Epithelial cell of proximal tubule (primary cell): ENCODE measurements around the gene LRRC74B. TPM values are rescaled to one million over a fixed set of nuclear protein-coding genes. Genes with fewer than 3 reads are reported as not detected.
"Not testable (repeated sequence)": the region's sequence is repeated elsewhere in the genome, so short reads cannot be mapped to it uniquely, and the experiment has no call there.

ENCODE experiments used
- DNase-seq: peaks from one replicate; pipeline ENCODE4 v3.0.0-alpha.2; 2011; ENCODE audit warnings: low read depth
- H3K4me3 ChIP-seq: 2 replicates; pipeline ENCODE4 v1.5.1; 2011; ENCODE audit warnings: low read depth, mild to moderate bottlenecking, low read length
- CTCF ChIP-seq: conservative IDR thresholded peaks from 2 replicates; pipeline ENCODE4 v1.5.1; 2012; ENCODE audit warnings: low read depth, mild to moderate bottlenecking, low read length
- total RNA-seq: library from RNA; depleted of rRNA; stranded (reverse); fragments of >200 nt; gene quantifications from 2 replicates; pipeline ENCODE4 v1.2.3, GENCODE V29; 2015

LRRC74B gene
- total RNA-seq, 1 donor from 2014 or later, result not detected

DNA sequence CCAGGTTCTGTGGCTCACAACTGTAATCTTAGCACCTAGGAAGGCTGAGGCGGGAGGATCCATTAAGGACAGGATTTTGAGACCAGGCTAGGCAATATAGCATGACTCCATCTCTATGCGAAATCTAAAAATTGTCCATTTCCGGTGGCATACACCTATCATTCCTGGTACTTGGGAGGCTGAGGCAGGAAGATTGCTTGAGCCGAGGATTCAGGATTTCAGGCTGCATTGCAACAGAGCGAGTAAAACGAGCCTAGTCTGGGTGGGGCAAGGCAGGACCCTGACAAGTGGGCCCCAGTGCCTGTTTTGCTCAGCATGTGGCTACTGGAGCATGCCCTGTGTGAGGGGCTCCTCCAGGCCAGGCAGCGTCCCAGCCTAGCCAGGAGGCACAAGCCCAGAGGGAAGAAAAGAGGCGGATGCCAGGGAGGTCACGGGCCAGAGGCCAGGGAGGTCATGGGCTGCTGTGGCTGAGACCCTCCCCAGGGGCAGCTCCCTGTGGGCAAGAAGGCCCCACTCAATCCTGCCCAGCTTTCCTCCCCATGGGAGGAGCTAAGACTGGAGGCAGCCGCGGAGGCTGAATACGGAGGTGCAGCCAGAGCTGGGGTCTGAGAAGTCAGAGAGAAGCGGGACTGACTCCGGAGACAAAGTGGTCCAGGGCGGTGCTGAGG lies 8.4 kb downstream of the LRRC74B start:
- DNase-seq, result no peak
- no peak overlapping the region for H3K4me3 ChIP-seq
- TF ChIP-seq CTCF, result no peak

DNA sequence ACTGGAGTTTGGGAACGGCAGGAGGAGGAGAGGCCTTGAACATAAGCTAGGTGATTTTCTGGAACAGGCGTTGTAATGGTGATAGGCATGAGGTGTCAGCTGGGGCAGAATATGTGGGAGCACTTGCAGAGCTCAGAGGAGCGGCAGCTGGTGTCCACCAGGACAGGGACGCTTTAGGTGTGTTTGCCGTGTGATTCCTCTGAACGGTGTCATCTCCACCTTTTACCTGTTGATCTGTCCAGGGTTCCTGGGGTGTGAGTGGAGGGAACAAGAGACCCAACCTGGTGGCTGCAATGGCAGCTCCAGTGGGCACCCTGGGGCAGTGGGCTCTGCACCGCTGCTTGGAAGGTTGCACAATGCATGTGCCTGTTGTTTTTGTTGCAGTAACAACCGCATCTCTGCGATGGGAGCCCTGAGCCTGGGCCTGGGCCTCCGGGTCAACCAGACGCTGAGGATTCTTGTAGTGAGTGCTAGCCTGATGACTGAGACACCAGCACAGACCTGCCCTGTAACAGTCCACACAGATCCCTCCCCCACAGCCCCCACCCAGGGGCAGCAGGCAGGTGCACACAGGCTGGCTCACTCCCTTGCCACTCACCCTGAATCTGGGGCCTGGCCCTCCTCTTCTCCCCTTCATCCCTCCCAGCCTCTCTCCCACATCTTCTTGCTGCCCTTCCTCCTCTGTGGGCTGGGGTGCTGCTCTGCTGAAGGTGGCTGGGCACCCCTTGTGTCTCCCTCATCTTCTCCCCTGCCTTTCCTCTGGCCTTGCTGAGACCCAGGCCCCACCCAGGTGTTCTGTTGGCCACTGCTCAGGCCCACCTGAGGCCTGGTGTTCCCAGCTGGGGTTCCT lies 9.2 kb downstream of the LRRC74B start:
- DNase-seq, result no peak
- no peak for TF ChIP-seq CTCF
- H3K4me3 ChIP-seq, result no peak overlapping the region

DNA sequence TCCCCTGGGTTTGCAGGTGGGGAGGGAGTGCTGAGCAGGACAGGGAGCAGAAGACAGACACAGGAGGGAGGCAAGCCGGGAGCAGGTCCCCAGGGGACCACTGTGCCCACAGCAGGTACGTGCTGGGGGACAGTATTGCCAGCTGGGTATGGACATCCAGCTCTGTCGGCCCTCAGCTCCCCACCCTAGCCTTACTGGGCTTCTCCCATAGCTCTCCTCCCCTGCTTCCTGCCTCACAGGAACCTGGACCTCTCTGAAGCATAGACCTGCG lies 9.8 kb downstream of the LRRC74B start:
- no peak overlapping the region for H3K4me3 ChIP-seq
- DNase-seq, result no peak
- no peak for TF ChIP-seq CTCF

DNA sequence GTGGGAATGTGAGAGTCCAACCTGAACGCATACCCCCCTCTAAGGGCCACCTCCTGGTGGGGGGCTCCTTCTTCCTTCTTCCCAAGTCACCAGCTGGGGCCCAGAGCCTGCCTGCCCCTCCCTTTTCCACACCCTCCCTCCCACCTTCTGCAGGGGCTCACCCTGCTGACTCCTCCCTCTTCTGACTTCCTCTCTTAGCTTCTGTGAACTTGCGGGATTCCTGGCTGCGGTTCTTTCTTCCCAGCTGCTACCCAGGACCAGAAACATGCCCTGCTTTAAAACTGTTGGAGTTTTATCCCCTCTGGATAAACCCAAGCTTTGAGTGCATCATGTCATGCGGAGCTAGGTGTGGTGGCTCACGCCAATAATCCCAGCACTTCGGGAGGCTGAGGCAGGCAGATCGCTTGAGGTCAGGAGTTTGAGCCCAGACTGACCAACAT lies 10.2 kb downstream of the LRRC74B start:
- TF ChIP-seq CTCF, result no peak
- H3K4me3 ChIP-seq, result no peak overlapping the region
- no peak for DNase-seq

DNA sequence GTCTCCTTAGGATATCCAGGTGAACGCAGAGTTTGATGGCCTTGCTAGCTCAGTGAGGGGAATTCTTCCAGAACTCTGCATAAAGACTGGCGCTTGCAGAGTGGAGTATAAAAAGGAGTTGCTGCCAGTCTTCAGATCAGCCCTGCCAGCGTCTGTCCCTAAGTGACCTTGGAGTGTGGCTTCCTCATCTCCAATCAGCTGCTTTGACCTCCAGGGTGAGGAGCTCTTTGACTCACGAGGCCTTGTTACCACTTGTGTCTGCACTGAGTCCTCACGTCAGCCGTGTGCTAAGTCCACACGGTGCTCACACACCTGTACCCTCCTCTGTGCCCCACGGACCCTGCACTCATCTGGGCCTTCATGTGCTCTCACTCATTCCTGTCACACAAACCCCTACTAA lies 14.6 kb downstream of the LRRC74B start:
- not testable (repeated sequence) for H3K4me3 ChIP-seq, DNase-seq

DNA sequence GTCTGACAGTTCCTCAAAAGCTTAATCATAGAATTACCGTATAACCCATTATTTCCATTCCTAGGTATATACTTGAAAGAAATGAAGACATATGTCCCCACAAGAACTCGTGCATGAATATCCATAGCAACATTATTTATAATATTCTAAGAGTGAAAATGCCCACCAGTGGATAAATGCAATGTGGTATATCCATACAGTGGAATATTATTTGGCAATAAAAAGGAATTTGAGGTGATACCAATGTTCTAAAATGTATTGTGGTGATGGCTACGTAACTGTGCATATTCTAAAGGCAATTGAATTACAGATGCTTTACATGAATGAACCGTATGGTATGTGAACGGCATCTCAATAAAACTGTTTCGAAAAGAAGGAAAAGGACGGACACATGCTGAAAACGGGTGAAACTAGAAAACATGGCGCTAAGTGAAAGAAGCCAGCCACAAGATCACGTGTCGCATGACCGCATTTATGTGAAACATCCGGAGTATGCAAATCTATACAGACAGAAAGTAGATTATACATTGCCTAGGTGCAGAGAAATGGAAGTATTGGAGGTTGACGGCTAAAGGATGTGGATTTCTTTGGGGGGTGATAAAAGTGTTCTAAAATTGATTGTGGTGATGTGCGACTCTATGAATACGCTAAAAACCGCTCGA lies 16.0 kb downstream of the LRRC74B start:
- DNase-seq, H3K4me3 ChIP-seq: not testable (repeated sequence)

- DNase-seq, H3K4me3 ChIP-seq: not testable (repeated sequence)
These were observed 18.7 kb downstream of the LRRC74B start for GRCh38 chr22:21064425-21064824.

DNA sequence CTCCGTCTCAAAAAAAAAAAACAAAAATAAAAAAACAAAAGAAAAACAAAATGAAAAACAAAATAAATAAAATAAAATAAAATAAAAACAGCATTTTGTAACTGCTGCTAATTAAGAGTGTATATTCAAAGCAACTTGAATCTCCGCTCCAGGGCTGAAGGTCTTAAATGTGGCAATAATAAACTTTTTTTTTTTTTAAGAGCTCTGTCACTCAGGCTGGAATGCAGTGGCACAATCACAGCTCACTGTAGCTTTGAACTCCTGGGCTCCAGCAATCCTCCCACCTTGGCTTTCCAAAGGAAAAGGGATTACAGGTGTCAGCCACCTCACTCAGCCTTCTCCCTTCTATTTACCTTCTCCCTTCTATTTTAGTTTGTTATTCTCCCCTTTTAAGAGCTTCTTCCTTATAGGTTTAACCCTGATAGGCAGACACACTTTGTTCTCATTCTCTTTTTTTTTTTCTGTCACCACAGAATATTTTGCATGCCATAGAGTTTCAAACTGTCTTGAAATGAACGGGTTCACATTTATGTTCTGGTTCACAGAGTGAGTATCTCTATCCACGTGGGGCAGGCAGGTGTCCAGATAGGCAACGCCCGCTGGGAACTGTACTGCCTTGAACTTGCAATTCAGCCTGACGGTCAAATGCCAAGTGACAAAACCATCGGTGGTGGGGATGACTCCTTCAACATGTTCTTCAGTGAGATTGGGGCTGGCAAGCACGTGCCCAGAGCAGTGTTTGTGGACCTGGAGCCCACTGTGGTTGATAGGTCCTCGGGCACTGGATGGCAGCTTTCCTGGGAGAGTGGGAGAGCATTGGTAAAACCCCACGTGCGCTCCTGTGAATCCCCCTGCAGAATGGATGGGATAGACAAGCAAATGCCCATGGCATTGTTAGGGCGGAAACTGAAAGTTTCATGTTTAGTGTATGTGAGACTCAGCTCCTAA lies 19.4 kb downstream of the LRRC74B start:
- no peak overlapping the region for H3K4me3 ChIP-seq
- DNase-seq, result no peak
- TF ChIP-seq CTCF, result no peak
